Measurements from ENCODE around the gene TRIM24.

The TRIM24 gene

GRCh38 chr7:138588986-138589385 is 128.9 kb downstream of the TRIM24 start:
- Histone ChIP-seq H3K9me3 (ENCODE audit: control insufficient read depth, insufficient read depth, low read length) (no peaks in the 10 kb centered on the region), H3K9ac (ENCODE audit: low read depth, low read length) (no peak overlapping the region), H3K4me1 (ENCODE audit: control insufficient read depth, insufficient read depth, low read length) (no peaks in the 10 kb centered on the region), H3K36me3 (ENCODE audit: control insufficient read depth, insufficient read depth, low read length) (peaks cover 11% of the 10 kb centered on the region), H3K4me3 (ENCODE audit: low read depth, low read length) (no peak overlapping the region), H3K27me3 (ENCODE audit: control insufficient read depth, insufficient read depth, low read length) (no peaks in the 10 kb centered on the region)

- Histone ChIP-seq H3K4me1 (ENCODE audit: control insufficient read depth, insufficient read depth, low read length) (no peaks in the 10 kb centered on the region), H3K4me3 (ENCODE audit: low read depth, low read length) (no peak overlapping the region), H3K9me3 (ENCODE audit: control insufficient read depth, insufficient read depth, low read length) (no peaks in the 10 kb centered on the region), H3K27me3 (ENCODE audit: control insufficient read depth, insufficient read depth, low read length) (no peaks in the 10 kb centered on the region), H3K9ac (ENCODE audit: low read depth, low read length) (no peak overlapping the region), H3K36me3 (ENCODE audit: control insufficient read depth, insufficient read depth, low read length) (peaks cover 8% of the 10 kb centered on the region)
These were observed 130.1 kb downstream of the TRIM24 start for GRCh38 chr7:138590154-138590553.

- H3K27me3 ChIP-seq (ENCODE audit: control insufficient read depth, insufficient read depth, low read length) = no peaks in the 10 kb centered on the region
- H3K9me3 ChIP-seq (ENCODE audit: control insufficient read depth, insufficient read depth, low read length) = no peaks in the 10 kb centered on the region
- no peaks in the 10 kb centered on the region for H3K4me1 ChIP-seq (ENCODE audit: control insufficient read depth, insufficient read depth, low read length)
- no peak overlapping the region for H3K9ac ChIP-seq (ENCODE audit: low read depth, low read length)
- no peaks in the 10 kb centered on the region for H3K36me3 ChIP-seq (ENCODE audit: control insufficient read depth, insufficient read depth, low read length)
- no peak overlapping the region for H3K4me3 ChIP-seq (ENCODE audit: low read depth, low read length)
These were observed 135.4 kb downstream of the TRIM24 start for GRCh38 chr7:138595454-138595853.

GRCh38 chr7:138602451-138602850 is 142.4 kb downstream of the TRIM24 start:
- Histone ChIP-seq H3K27me3 (ENCODE audit: control insufficient read depth, insufficient read depth, low read length) (no peaks in the 10 kb centered on the region), H3K9ac (ENCODE audit: low read depth, low read length) (no peak overlapping the region)

GRCh38 chr7:138603549-138604318 is 143.7 kb downstream of the TRIM24 start:
- Histone ChIP-seq H3K36me3 (ENCODE audit: control insufficient read depth, insufficient read depth, low read length) (no peaks in the 10 kb centered on the region), H3K9ac (ENCODE audit: low read depth, low read length) (no peak overlapping the region), H3K27me3 (ENCODE audit: control insufficient read depth, insufficient read depth, low read length) (no peaks in the 10 kb centered on the region), H3K4me1 (ENCODE audit: control insufficient read depth, insufficient read depth, low read length) (no peaks in the 10 kb centered on the region), H3K4me3 (ENCODE audit: low read depth, low read length) (no peak overlapping the region), H3K9me3 (ENCODE audit: control insufficient read depth, insufficient read depth, low read length) (no peaks in the 10 kb centered on the region)

More at GRCh38 chr7:138602451-138602850, 142.4 kb downstream of the TRIM24 start:
- Histone ChIP-seq H3K9me3 (ENCODE audit: control insufficient read depth, insufficient read depth, low read length) (no peaks in the 10 kb centered on the region), H3K4me3 (ENCODE audit: low read depth, low read length) (no peak overlapping the region), H3K4me1 (ENCODE audit: control insufficient read depth, insufficient read depth, low read length) (no peaks in the 10 kb centered on the region), H3K36me3 (ENCODE audit: control insufficient read depth, insufficient read depth, low read length) (no peaks in the 10 kb centered on the region)

- no peak overlapping the region for H3K4me3 ChIP-seq (ENCODE audit: low read depth, low read length)
- H3K27me3 ChIP-seq (ENCODE audit: control insufficient read depth, insufficient read depth, low read length) = no peaks in the 10 kb centered on the region
- H3K4me1 ChIP-seq (ENCODE audit: control insufficient read depth, insufficient read depth, low read length) = no peaks in the 10 kb centered on the region
- H3K9ac ChIP-seq (ENCODE audit: low read depth, low read length) = no peak overlapping the region
- no peaks in the 10 kb centered on the region for H3K36me3 ChIP-seq (ENCODE audit: control insufficient read depth, insufficient read depth, low read length)
- H3K9me3 ChIP-seq (ENCODE audit: control insufficient read depth, insufficient read depth, low read length) = no peaks in the 10 kb centered on the region
These were observed 146.2 kb downstream of the TRIM24 start for GRCh38 chr7:138606236-138606635.

GRCh38 chr7:138607216-138608126 is 147.4 kb downstream of the TRIM24 start:
- H3K9ac ChIP-seq (ENCODE audit: low read depth, low read length) = no peak overlapping the region
- no peaks in the 10 kb centered on the region for H3K4me1 ChIP-seq (ENCODE audit: control insufficient read depth, insufficient read depth, low read length)
- H3K27me3 ChIP-seq (ENCODE audit: control insufficient read depth, insufficient read depth, low read length) = no peaks in the 10 kb centered on the region
- H3K4me3 ChIP-seq (ENCODE audit: low read depth, low read length) = no peak overlapping the region
- H3K36me3 ChIP-seq (ENCODE audit: control insufficient read depth, insufficient read depth, low read length) = no peaks in the 10 kb centered on the region
- no peaks in the 10 kb centered on the region for H3K9me3 ChIP-seq (ENCODE audit: control insufficient read depth, insufficient read depth, low read length)

- Histone ChIP-seq H3K27me3 (ENCODE audit: control insufficient read depth, insufficient read depth, low read length) (no peaks in the 10 kb centered on the region), H3K36me3 (ENCODE audit: control insufficient read depth, insufficient read depth, low read length) (no peaks in the 10 kb centered on the region), H3K4me1 (ENCODE audit: control insufficient read depth, insufficient read depth, low read length) (no peaks in the 10 kb centered on the region), H3K9me3 (ENCODE audit: control insufficient read depth, insufficient read depth, low read length) (no peaks in the 10 kb centered on the region), H3K4me3 (ENCODE audit: low read depth, low read length) (no peak overlapping the region), H3K9ac (ENCODE audit: low read depth, low read length) (no peak overlapping the region)
These were observed 148.2 kb downstream of the TRIM24 start for GRCh38 chr7:138608275-138608674.

- Histone ChIP-seq H3K27me3 (ENCODE audit: control insufficient read depth, insufficient read depth, low read length) (no peaks in the 10 kb centered on the region), H3K4me1 (ENCODE audit: control insufficient read depth, insufficient read depth, low read length) (no peaks in the 10 kb centered on the region), H3K36me3 (ENCODE audit: control insufficient read depth, insufficient read depth, low read length) (no peaks in the 10 kb centered on the region), H3K9me3 (ENCODE audit: control insufficient read depth, insufficient read depth, low read length) (no peaks in the 10 kb centered on the region), H3K9ac (ENCODE audit: low read depth, low read length) (no peak overlapping the region), H3K4me3 (ENCODE audit: low read depth, low read length) (no peak overlapping the region)
These were observed 150.7 kb downstream of the TRIM24 start for GRCh38 chr7:138610671-138611170.

GRCh38 chr7:138613630-138614029 is 153.6 kb downstream of the TRIM24 start:
- Histone ChIP-seq H3K4me3 (ENCODE audit: low read depth, low read length) (no peak overlapping the region), H3K36me3 (ENCODE audit: control insufficient read depth, insufficient read depth, low read length) (no peaks in the 10 kb centered on the region), H3K9ac (ENCODE audit: low read depth, low read length) (no peak overlapping the region), H3K4me1 (ENCODE audit: control insufficient read depth, insufficient read depth, low read length) (no peaks in the 10 kb centered on the region), H3K27me3 (ENCODE audit: control insufficient read depth, insufficient read depth, low read length) (no peaks in the 10 kb centered on the region), H3K9me3 (ENCODE audit: control insufficient read depth, insufficient read depth, low read length) (no peaks in the 10 kb centered on the region)

- Histone ChIP-seq H3K27me3 (ENCODE audit: control insufficient read depth, insufficient read depth, low read length) (no peaks in the 10 kb centered on the region), H3K4me3 (ENCODE audit: low read depth, low read length) (no peak overlapping the region), H3K4me1 (ENCODE audit: control insufficient read depth, insufficient read depth, low read length) (no peaks in the 10 kb centered on the region), H3K9ac (ENCODE audit: low read depth, low read length) (no peak overlapping the region), H3K36me3 (ENCODE audit: control insufficient read depth, insufficient read depth, low read length) (no peaks in the 10 kb centered on the region), H3K9me3 (ENCODE audit: control insufficient read depth, insufficient read depth, low read length) (no peaks in the 10 kb centered on the region)
These were observed 156.0 kb downstream of the TRIM24 start for GRCh38 chr7:138616085-138616484.

Data from iPS-15b (cell line).